GM12878 (cell line): ENCODE data around the gene NAMPT.

Experiments
- CHD1 ChIP-seq: IDR thresholded peaks from 2 replicates; pipeline ENCODE4 v1.6.1; 2012; ENCODE audit warnings: low read depth, low read length, improper control_type of control experiment
- HDGF ChIP-seq: fragments of 450-650 bp; IDR thresholded peaks from 2 replicates; pipeline ENCODE4 v1.6.1; 2016; ENCODE audit warnings: antibody characterized with exemption
- MAX ChIP-seq: IDR thresholded peaks from 2 replicates; pipeline ENCODE4 v1.6.1; 2012; ENCODE audit warnings: low read depth, low read length, improper control_type of control experiment
- PAX5 ChIP-seq: IDR thresholded peaks from 2 replicates; pipeline ENCODE4 v1.6.1; 2011; ENCODE audit warnings: low read depth, low read length, borderline replicate concordance
- POLR2A ChIP-seq: IDR thresholded peaks from 2 replicates; pipeline ENCODE4 v1.6.1; 2011; ENCODE audit warnings: low read depth, mild to moderate bottlenecking, low read length
- POLR2AphosphoS2 ChIP-seq: IDR thresholded peaks from 2 replicates; pipeline ENCODE4 v1.6.1; 2011; ENCODE audit warnings: low read depth, mild to moderate bottlenecking, low read length, improper control_type of control experiment, moderate library complexity
- POLR2AphosphoS5 ChIP-seq: IDR thresholded peaks from 2 replicates; pipeline ENCODE4 v1.6.1; 2011; ENCODE audit warnings: mild to moderate bottlenecking, low read length, inconsistent platforms
- SREBF1 ChIP-seq: IDR thresholded peaks from 2 replicates; pipeline ENCODE4 v1.6.1; 2012; ENCODE audit warnings: mild to moderate bottlenecking, low read length
- TAF1 ChIP-seq: IDR thresholded peaks from 2 replicates; pipeline ENCODE4 v1.6.1; 2011; ENCODE audit warnings: mild to moderate bottlenecking, low read depth, low read length, borderline replicate concordance
- TF ChIP-seq, protein P1 (sequence below), 3 experiments: IDR thresholded peaks in 2 of 3; conservative IDR thresholded peaks in 1 of 3; 2 replicates each; pipeline ENCODE4 v1.5.1; 2011; ENCODE audit warnings: low read depth in 3 of 3, low read length in 3 of 3, mild to moderate bottlenecking in 3 of 3, control low read depth in 2 of 3, moderate library complexity in 2 of 3, inconsistent platforms in 1 of 3, mixed read lengths in 1 of 3; ENCODE audit not compliant: control insufficient read depth in 2 of 3, insufficient read depth in 1 of 3; ENCODE audit errors: extremely low read depth in 1 of 3
- TF ChIP-seq, protein P2 (sequence below): IDR thresholded peaks from 2 replicates; pipeline ENCODE4 v1.6.1; 2012; ENCODE audit warnings: low read length, inconsistent platforms
- TF ChIP-seq, protein P3 (sequence below): fragments of 450-650 bp; IDR thresholded peaks from 2 replicates; pipeline ENCODE4 v1.6.1; 2016; ENCODE audit warnings: mild to moderate bottlenecking, moderate library complexity, borderline replicate concordance
- TF ChIP-seq, protein P4 (sequence below): IDR thresholded peaks from 2 replicates; pipeline ENCODE4 v1.6.1; 2011; ENCODE audit warnings: low read depth, low read length, improper control_type of control experiment, borderline replicate concordance

GRCh38 chr7:106215868-106216516 is 68.8 kb downstream of the NAMPT start:
- TF ChIP-seq POLR2AphosphoS5 (no peak), CHD1 (no peak), SREBF1 (no peak), MAX (no peak), POLR2A (no peak), HDGF (no peak), TAF1 (no peak), PAX5 (no peak), POLR2AphosphoS2 (no peak)
- TF ChIP-seq, protein P1, sequence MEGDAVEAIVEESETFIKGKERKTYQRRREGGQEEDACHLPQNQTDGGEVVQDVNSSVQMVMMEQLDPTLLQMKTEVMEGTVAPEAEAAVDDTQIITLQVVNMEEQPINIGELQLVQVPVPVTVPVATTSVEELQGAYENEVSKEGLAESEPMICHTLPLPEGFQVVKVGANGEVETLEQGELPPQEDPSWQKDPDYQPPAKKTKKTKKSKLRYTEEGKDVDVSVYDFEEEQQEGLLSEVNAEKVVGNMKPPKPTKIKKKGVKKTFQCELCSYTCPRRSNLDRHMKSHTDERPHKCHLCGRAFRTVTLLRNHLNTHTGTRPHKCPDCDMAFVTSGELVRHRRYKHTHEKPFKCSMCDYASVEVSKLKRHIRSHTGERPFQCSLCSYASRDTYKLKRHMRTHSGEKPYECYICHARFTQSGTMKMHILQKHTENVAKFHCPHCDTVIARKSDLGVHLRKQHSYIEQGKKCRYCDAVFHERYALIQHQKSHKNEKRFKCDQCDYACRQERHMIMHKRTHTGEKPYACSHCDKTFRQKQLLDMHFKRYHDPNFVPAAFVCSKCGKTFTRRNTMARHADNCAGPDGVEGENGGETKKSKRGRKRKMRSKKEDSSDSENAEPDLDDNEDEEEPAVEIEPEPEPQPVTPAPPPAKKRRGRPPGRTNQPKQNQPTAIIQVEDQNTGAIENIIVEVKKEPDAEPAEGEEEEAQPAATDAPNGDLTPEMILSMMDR (IDR thresholded peaks at IDR 0.05 in 2 of 3, conservative IDR thresholded peaks at IDR 0.05 in 1 of 3; ENCODE audit: control insufficient read depth in 2 of 3, extremely low read depth in 1 of 3, insufficient read depth in 1 of 3, low read depth in 3 of 3, low read length in 3 of 3), result no peak
- TF ChIP-seq, protein P2, sequence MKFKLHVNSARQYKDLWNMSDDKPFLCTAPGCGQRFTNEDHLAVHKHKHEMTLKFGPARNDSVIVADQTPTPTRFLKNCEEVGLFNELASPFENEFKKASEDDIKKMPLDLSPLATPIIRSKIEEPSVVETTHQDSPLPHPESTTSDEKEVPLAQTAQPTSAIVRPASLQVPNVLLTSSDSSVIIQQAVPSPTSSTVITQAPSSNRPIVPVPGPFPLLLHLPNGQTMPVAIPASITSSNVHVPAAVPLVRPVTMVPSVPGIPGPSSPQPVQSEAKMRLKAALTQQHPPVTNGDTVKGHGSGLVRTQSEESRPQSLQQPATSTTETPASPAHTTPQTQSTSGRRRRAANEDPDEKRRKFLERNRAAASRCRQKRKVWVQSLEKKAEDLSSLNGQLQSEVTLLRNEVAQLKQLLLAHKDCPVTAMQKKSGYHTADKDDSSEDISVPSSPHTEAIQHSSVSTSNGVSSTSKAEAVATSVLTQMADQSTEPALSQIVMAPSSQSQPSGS, result no peak
- TF ChIP-seq, protein P3, sequence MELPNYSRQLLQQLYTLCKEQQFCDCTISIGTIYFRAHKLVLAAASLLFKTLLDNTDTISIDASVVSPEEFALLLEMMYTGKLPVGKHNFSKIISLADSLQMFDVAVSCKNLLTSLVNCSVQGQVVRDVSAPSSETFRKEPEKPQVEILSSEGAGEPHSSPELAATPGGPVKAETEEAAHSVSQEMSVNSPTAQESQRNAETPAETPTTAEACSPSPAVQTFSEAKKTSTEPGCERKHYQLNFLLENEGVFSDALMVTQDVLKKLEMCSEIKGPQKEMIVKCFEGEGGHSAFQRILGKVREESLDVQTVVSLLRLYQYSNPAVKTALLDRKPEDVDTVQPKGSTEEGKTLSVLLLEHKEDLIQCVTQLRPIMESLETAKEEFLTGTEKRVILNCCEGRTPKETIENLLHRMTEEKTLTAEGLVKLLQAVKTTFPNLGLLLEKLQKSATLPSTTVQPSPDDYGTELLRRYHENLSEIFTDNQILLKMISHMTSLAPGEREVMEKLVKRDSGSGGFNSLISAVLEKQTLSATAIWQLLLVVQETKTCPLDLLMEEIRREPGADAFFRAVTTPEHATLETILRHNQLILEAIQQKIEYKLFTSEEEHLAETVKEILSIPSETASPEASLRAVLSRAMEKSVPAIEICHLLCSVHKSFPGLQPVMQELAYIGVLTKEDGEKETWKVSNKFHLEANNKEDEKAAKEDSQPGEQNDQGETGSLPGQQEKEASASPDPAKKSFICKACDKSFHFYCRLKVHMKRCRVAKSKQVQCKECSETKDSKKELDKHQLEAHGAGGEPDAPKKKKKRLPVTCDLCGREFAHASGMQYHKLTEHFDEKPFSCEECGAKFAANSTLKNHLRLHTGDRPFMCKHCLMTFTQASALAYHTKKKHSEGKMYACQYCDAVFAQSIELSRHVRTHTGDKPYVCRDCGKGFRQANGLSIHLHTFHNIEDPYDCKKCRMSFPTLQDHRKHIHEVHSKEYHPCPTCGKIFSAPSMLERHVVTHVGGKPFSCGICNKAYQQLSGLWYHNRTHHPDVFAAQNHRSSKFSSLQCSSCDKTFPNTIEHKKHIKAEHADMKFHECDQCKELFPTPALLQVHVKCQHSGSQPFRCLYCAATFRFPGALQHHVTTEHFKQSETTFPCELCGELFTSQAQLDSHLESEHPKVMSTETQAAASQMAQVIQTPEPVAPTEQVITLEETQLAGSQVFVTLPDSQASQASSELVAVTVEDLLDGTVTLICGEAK, result no peak
- TF ChIP-seq, protein P4, sequence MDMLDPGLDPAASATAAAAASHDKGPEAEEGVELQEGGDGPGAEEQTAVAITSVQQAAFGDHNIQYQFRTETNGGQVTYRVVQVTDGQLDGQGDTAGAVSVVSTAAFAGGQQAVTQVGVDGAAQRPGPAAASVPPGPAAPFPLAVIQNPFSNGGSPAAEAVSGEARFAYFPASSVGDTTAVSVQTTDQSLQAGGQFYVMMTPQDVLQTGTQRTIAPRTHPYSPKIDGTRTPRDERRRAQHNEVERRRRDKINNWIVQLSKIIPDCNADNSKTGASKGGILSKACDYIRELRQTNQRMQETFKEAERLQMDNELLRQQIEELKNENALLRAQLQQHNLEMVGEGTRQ, result no peak
